H7 (cell line): ENCODE data around the gene NCOA3. TPM values are rescaled to one million over a fixed set of nuclear protein-coding genes. Genes with fewer than 3 reads are reported as not detected.

Experiments
- DNase-seq: peaks from one replicate; pipeline ENCODE4 v3.0.0; 2012
- H3K27me3 ChIP-seq: 2 replicates; pipeline ENCODE4 v1.6.0; 2011; ENCODE audit warnings: mild to moderate bottlenecking, low read length; ENCODE audit not compliant: control insufficient read depth, insufficient read depth
- H3K36me3 ChIP-seq: replicated peaks from 2 replicates; pipeline ENCODE4 v1.5.1; 2011; ENCODE audit warnings: low read length; ENCODE audit not compliant: control insufficient read depth, insufficient read depth
- H3K4me3 ChIP-seq: 2 replicates; pipeline ENCODE4 v1.5.1; 2011; ENCODE audit warnings: low read depth, mild to moderate bottlenecking, control low read depth, low read length, moderate library complexity; ENCODE audit not compliant: insufficient read depth
- total RNA-seq: library from RNA; depleted of rRNA; stranded (reverse); fragments of >200 nt; shearing (Covaris generic); gene quantifications from 2 replicates; pipeline ENCODE4 v1.2.3, GENCODE V29; 2014

NCOA3 gene
- total RNA-seq, 1 experiment from 2014 or later, result 10.1 TPM

GRCh38 chr20:47611785-47612184 is 110.1 kb downstream of the NCOA3 start:
- H3K4me3 ChIP-seq, result no peak overlapping the region
- H3K27me3 ChIP-seq, result no peaks in the 10 kb centered on the region
- H3K36me3 ChIP-seq, result no peaks in the 10 kb centered on the region
- no peak for DNase-seq

DNA sequence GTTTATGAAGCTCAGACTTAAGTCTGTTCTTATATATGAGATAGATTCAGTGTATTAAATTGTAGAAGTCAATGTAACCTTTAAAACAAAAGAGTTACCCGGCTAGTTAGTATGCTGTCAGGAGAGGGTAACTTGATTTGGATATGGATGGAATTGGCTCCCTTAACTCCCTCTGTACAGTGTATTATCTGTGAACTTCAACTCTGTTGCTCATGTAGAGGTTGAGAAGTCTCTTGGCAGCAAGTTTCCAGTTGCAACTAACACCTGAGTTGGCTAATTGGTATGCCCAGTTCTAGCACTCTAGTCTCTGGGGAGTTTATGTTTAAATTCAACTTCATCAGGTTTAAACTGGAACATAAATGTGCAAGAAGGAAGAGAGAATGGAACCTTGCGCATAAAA is 111.0 kb downstream of the NCOA3 start:
- DNase-seq, result no peak
- no peaks in the 10 kb centered on the region for H3K36me3 ChIP-seq

GRCh38 chr20:47614703-47615309 is 113.1 kb downstream of the NCOA3 start:
- H3K36me3 ChIP-seq, result no peaks in the 10 kb centered on the region
- no peaks in the 10 kb centered on the region for H3K27me3 ChIP-seq
- no peak for DNase-seq
- H3K4me3 ChIP-seq, result no peak overlapping the region

More for the DNA sequence above, 111.0 kb downstream of the NCOA3 start:
- no peaks in the 10 kb centered on the region for H3K27me3 ChIP-seq
- H3K4me3 ChIP-seq, result no peak overlapping the region

DNA sequence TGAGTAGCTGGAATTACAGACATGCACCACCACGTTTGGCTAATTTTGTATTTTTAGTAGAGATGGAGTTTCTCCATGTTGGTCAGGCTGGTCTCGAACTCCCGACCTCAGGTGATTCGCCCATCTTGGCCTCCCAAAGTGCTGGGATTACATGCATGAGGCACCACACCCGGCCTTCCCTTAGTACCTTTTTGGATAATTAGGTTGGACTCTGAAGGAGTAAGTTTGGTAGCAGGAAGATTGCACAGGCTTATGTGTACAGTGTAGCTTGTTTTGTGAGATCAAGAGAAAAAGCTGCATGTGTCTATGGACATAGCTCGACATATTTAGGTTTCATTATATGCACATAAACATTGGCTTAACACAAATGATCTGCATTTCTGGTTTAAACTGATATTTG is 116.8 kb downstream of the NCOA3 start:
- H3K4me3 ChIP-seq, result no peak overlapping the region
- no peak for DNase-seq
- no peaks in the 10 kb centered on the region for H3K36me3 ChIP-seq
- no peaks in the 10 kb centered on the region for H3K27me3 ChIP-seq

GRCh38 chr20:47620808-47621805 is 119.4 kb downstream of the NCOA3 start:
- peak; percentile 33 for DNase-seq
- no peak overlapping the region for H3K4me3 ChIP-seq
- H3K27me3 ChIP-seq, result no peaks in the 10 kb centered on the region
- H3K36me3 ChIP-seq, result no peaks in the 10 kb centered on the region

DNA sequence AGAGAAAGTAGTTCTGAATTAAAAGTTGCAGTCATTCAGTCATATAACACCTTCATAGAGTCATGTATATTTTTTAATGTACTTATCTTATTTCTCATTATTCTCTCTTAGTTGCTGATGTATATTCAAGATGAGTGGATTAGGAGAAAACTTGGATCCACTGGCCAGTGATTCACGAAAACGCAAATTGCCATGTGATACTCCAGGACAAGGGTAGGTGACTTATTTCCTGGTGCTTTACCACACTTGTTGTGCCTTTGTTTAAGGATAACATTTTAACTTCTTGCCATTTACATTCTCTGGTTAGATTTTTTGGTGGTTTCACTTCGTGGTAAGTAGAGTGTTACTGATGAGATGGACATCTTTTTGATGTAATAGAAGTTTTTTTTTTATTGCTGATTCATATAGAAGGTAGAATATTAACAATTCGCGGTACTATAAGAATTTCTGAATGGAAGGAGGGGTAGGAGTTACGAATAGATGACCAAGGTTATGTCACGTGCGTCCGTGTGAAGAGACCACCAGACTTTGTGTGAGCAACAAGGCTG is 120.5 kb downstream of the NCOA3 start:
- peaks cover 1% of the 10 kb centered on the region; the same call in 1 of the 2 replicates for H3K36me3 ChIP-seq
- DNase-seq, result no peak
- no peak overlapping the region for H3K4me3 ChIP-seq
- no peaks in the 10 kb centered on the region for H3K27me3 ChIP-seq

- Histone ChIP-seq H3K36me3 (peaks cover 1% of the 10 kb centered on the region; the same call in 1 of the 2 replicates), H3K27me3 (no peaks in the 10 kb centered on the region), H3K4me3 (no peak overlapping the region)
- DNase-seq, result no peak
Observed at GRCh38 chr20:47623206-47623605, 121.5 kb downstream of the NCOA3 start.

DNA sequence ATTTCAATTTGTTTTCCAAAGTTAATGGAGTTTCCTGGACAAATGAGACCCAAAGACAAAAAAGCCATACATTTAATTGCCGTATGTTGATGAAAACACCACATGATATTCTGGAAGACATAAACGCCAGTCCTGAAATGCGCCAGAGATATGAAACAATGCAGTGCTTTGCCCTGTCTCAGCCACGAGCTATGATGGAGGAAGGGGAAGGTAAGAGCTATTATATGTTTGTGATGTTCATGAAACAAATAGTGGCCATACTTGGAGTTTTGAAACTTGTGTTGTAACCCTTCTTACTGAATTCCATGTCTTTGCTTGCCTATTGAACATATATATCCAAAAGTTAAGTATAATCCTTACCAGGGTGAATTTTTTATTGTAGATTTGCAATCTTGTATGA is 125.9 kb downstream of the NCOA3 start:
- DNase-seq, result no peak
- H3K27me3 ChIP-seq, result no peaks in the 10 kb centered on the region
- H3K36me3 ChIP-seq, result peaks cover 1% of the 10 kb centered on the region; the same call in 1 of the 2 replicates
- H3K4me3 ChIP-seq, result no peak overlapping the region

GRCh38 chr20:47629907-47630306 is 128.2 kb downstream of the NCOA3 start:
- H3K4me3 ChIP-seq, result no peak overlapping the region
- DNase-seq, result no peak
- peaks cover 1% of the 10 kb centered on the region; the same call in 1 of the 2 replicates for H3K36me3 ChIP-seq
- no peaks in the 10 kb centered on the region for H3K27me3 ChIP-seq

DNA sequence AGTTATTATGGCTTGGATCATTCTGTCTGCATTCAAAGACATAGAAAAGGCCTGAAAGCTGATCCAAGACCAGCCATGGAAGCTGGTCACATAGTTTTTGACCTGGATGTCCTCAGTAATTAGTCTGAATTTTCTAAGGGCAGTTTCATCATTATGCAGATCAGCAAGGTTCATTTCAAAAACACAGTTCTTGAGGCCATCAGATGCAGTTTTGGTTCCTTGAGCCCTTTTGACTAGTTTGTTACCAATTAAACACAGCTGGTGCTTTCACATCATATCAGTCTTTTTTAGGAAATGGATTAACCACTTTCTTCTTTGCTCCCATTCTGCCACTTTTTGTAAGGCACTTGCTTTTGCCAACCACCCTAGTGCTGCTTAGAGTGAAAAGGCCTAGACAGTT is 129.4 kb downstream of the NCOA3 start:
- DNase-seq, result no peak
- no peak overlapping the region for H3K4me3 ChIP-seq
- peaks cover 5% of the 10 kb centered on the region; the same call in 1 of the 2 replicates for H3K36me3 ChIP-seq
- no peaks in the 10 kb centered on the region for H3K27me3 ChIP-seq

- peaks cover 7% of the 10 kb centered on the region for H3K36me3 ChIP-seq
- no peak for DNase-seq
- no peaks in the 10 kb centered on the region for H3K27me3 ChIP-seq
- H3K4me3 ChIP-seq, result no peak overlapping the region
Observed at GRCh38 chr20:47635256-47635655, 133.6 kb downstream of the NCOA3 start.

GRCh38 chr20:47638851-47639250 is 137.2 kb downstream of the NCOA3 start:
- H3K36me3 ChIP-seq, result peaks cover 10% of the 10 kb centered on the region
- no peak for DNase-seq
- no peaks in the 10 kb centered on the region for H3K27me3 ChIP-seq
- no peak overlapping the region for H3K4me3 ChIP-seq

- H3K27me3 ChIP-seq, result no peaks in the 10 kb centered on the region
- DNase-seq, result no peak
- H3K4me3 ChIP-seq, result no peak overlapping the region
- H3K36me3 ChIP-seq, result peaks cover 5% of the 10 kb centered on the region
Observed at GRCh38 chr20:47642118-47642517, 140.4 kb downstream of the NCOA3 start.

DNA sequence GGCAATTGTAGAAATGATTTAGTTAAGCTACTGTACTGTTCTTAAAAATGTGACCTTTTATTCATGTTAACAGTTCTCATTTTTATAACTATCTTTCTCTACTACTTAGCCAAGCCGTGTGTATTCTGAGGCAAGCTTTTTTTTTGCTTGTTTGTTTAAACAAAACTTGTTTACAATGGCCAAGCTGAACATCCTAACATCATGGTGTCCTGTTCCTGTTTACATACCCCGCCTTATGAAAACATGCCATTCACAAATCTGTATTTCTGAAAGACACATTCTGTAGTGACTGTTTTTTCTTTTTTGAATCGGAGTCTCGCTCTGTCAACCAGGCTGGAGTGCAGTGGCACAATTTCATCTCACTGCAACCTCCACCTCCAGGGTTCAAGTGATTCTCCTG is 140.9 kb downstream of the NCOA3 start:
- DNase-seq, result no peak
- H3K27me3 ChIP-seq, result no peaks in the 10 kb centered on the region
- peaks cover 5% of the 10 kb centered on the region for H3K36me3 ChIP-seq
- no peak overlapping the region for H3K4me3 ChIP-seq

- no peak for DNase-seq
- Histone ChIP-seq H3K4me3 (no peak overlapping the region), H3K27me3 (no peaks in the 10 kb centered on the region), H3K36me3 (peaks cover 3% of the 10 kb centered on the region)
Observed at GRCh38 chr20:47645632-47646031, 143.9 kb downstream of the NCOA3 start.
